HepG2 (cell line): ENCODE results near the gene PLEKHA5. TPM values are rescaled to one million over a fixed set of nuclear protein-coding genes. Genes with fewer than 3 reads are reported as not detected.

ENCODE experiments used
- ATAC-seq: fragments of 200-7000 bp; cut with Tn5 transposase; 3 replicates; pipeline ENCODE4 v1.9.1; 2020; ENCODE audit warnings: mild to moderate bottlenecking, moderate library complexity
- BruUV-seq: library from RNA; stranded (reverse); fragments of 400-500 nt; replicated peaks from 2 replicates; lab custom pipeline; 2021; lab: Mats Ljungman, UMichigan
- CTCF ChIA-PET: fragments of 300-600 bp; formaldehyde crosslinking; extraction: SDS; loops from one replicate; lab custom pipeline; 2021; ENCODE audit warnings: low total read pairs, inconsistent platforms, low intra/inter-chr PET ratio; lab: Yijun Ruan, JAX
- POLR2A ChIA-PET: fragments of 350-600 bp; sonication (Branson Sonifier 250); formaldehyde crosslinking; loops from one replicate; lab custom pipeline; 2020; ENCODE audit warnings: antibody characterized with exemption, inconsistent platforms; lab: Yijun Ruan, JAX
- DNase-seq: peaks from one replicate; pipeline ENCODE4 v3.0.0-alpha.2; 2015; ENCODE audit warnings: low spot score
- FAIRE-seq: peaks from 3 replicates; lab custom pipeline; 2011; peaks lifted over from hg19 to GRCh38; lab: Jason Lieb, UNC
- H2AFZ ChIP-seq: one replicate; pipeline ENCODE4 v1.6.1; 2011; ENCODE audit warnings: low read length, inconsistent platforms
- H3K27ac ChIP-seq: fragments of 300-600 bp; 3 replicates; pipeline ENCODE4 v1.8.0; 2011; ENCODE audit warnings: mixed run types, mild to moderate bottlenecking, mixed read lengths, low read length, inconsistent platforms; ENCODE audit not compliant: insufficient read depth; ENCODE audit errors: extremely low read length
- H3K27me3 ChIP-seq, 2 experiments: fragments of 200-600 bp in 1 of 2; 2 replicates in 1 of 2; 3 replicates in 1 of 2; pipeline versions ENCODE4 v1.6.0 to v1.8.0; 2011; ENCODE audit warnings: low read length in 2 of 2, mild to moderate bottlenecking in 2 of 2, moderate library complexity in 2 of 2, inconsistent platforms in 1 of 2; ENCODE audit not compliant: insufficient read depth in 2 of 2, control insufficient read depth in 1 of 2
- H3K36me3 ChIP-seq, 2 experiments: fragments of 200-600 bp in 1 of 2; replicated peaks in 1 of 2; 2 replicates in 1 of 2; 3 replicates in 1 of 2; pipeline versions ENCODE4 v1.5.1 to v1.8.0; 2011; ENCODE audit warnings: low read length in 2 of 2, inconsistent platforms in 1 of 2; ENCODE audit not compliant: insufficient read depth in 2 of 2, control insufficient read depth in 1 of 2
- H3K4me1 ChIP-seq: 2 replicates; pipeline ENCODE4 v1.5.1; 2012; ENCODE audit warnings: low read length, inconsistent platforms; ENCODE audit not compliant: insufficient read depth
- H3K4me2 ChIP-seq: 2 replicates; pipeline ENCODE4 v1.6.0; 2011; ENCODE audit warnings: low read depth, low read length, inconsistent platforms
- H3K4me3 ChIP-seq, 3 experiments: fragments of 200-600 bp in 1 of 3; sonication (generic), shearing (Covaris generic) in 1 of 3; replicated peaks in 1 of 3; 2 replicates each; pipeline ENCODE4 v1.5.1; 2011 to 2016; ENCODE audit warnings: low read length in 3 of 3, inconsistent platforms in 2 of 3, low read depth in 2 of 3, mild to moderate bottlenecking in 2 of 3, control low read depth in 1 of 3, mixed read lengths in 1 of 3; ENCODE audit not compliant: insufficient read depth in 1 of 3
- H3K79me2 ChIP-seq: one replicate; pipeline ENCODE4 v1.6.1; 2011; ENCODE audit warnings: low read length, inconsistent platforms; ENCODE audit not compliant: insufficient read depth
- H3K9ac ChIP-seq: 2 replicates; pipeline ENCODE4 v1.6.0; 2011; ENCODE audit warnings: mild to moderate bottlenecking, low read depth, low read length, inconsistent platforms; ENCODE audit not compliant: insufficient read depth
- H3K9me3 ChIP-seq: 2 replicates; pipeline ENCODE4 v1.5.1; 2012; ENCODE audit warnings: mild to moderate bottlenecking, low read length
- H4K20me1 ChIP-seq: 2 replicates; pipeline ENCODE4 v1.6.0; 2011; ENCODE audit warnings: inconsistent platforms, mild to moderate bottlenecking, low read length, moderate library complexity; ENCODE audit not compliant: insufficient read depth
- ATF2 ChIP-seq: sonication (generic); formaldehyde crosslinking; IDR thresholded peaks from 2 replicates; pipeline ENCODE4 v1.4.0; 2020; ENCODE audit warnings: missing genetic modification reagents
- HBP1 ChIP-seq: IDR thresholded peaks from 2 replicates; pipeline ENCODE4 v1.6.1; 2016; ENCODE audit warnings: low read depth, control low read depth
- KLF11 ChIP-seq: IDR thresholded peaks from 2 replicates; pipeline ENCODE4 v1.6.1; 2016; ENCODE audit warnings: missing compliant biosample characterization
- NR3C1 ChIP-seq: sonication (generic); formaldehyde crosslinking; IDR thresholded peaks from 2 replicates; pipeline ENCODE4 v1.4.0; 2020; ENCODE audit warnings: missing genetic modification reagents
- PCBP2 ChIP-seq: fragments of 200-400 bp; formaldehyde crosslinking; optimal IDR thresholded peaks from 2 replicates; pipeline ENCODE3; 2018; ENCODE audit warnings: low read length, low read depth; ENCODE audit not compliant: poor library complexity, severe bottlenecking
- PLSCR1 ChIP-seq: sonication (generic); formaldehyde crosslinking; IDR thresholded peaks from 2 replicates; pipeline ENCODE4 v1.5.0; 2020; ENCODE audit warnings: missing genetic modification reagents, mild to moderate bottlenecking, borderline replicate concordance
- SMARCC2 ChIP-seq: fragments of 450-650 bp; IDR thresholded peaks from 2 replicates; pipeline ENCODE4 v1.6.1; 2017; ENCODE audit warnings: antibody characterized with exemption, mild to moderate bottlenecking
- SNAI1 ChIP-seq: sonication (generic); formaldehyde crosslinking; IDR thresholded peaks from 2 replicates; pipeline ENCODE4 v1.5.0; 2020; ENCODE audit warnings: mild to moderate bottlenecking, missing genetic modification reagents, borderline replicate concordance
- XBP1 ChIP-seq: sonication (generic); formaldehyde crosslinking; IDR thresholded peaks from 2 replicates; pipeline ENCODE4 v1.5.0; 2020; ENCODE audit warnings: missing genetic modification reagents
- ZNF235 ChIP-seq: sonication (generic); formaldehyde crosslinking; IDR thresholded peaks from 2 replicates; pipeline ENCODE4 v1.8.1; 2023; ENCODE audit warnings: mild to moderate bottlenecking, missing genetic modification reagents, borderline replicate concordance
- ZNF446 ChIP-seq: sonication (generic); formaldehyde crosslinking; IDR thresholded peaks from 2 replicates; pipeline ENCODE4 v1.5.0; 2020; ENCODE audit warnings: mild to moderate bottlenecking, missing genetic modification reagents
- ZNF460 ChIP-seq: sonication (generic); formaldehyde crosslinking; IDR thresholded peaks from 2 replicates; pipeline ENCODE4 v1.5.1; 2020; ENCODE audit warnings: missing genetic modification reagents, mild to moderate bottlenecking, borderline replicate concordance
- ZNF512B ChIP-seq: sonication (generic); formaldehyde crosslinking; IDR thresholded peaks from 2 replicates; pipeline ENCODE4 v1.5.1; 2020; ENCODE audit warnings: missing genetic modification reagents, mild to moderate bottlenecking, borderline replicate concordance
- ZNF652 ChIP-seq: IDR thresholded peaks from 2 replicates; pipeline ENCODE4 v1.6.1; 2016; ENCODE audit warnings: low read depth, borderline replicate concordance
- WGBS: methylation state at CpG from one replicate; pipeline ENCODE4 v1.1.6; 2017; ENCODE audit warnings: low lambda C conversion rate; 5-methylcytosine and 5-hydroxymethylcytosine counted together
- in situ Hi-C: cut with HindIII; loops from 2 replicates; pipeline ENCODE4 v1.10.0; 2017; ENCODE audit warnings: low pct_unique_long_range_greater_than_20kb; ENCODE audit not compliant: extremely low pct_ligation_motif_present
- intact Hi-C: fragments of 100-400 bp; cut with micrococcal nuclease; formaldehyde crosslinking; loops from one replicate; pipeline ENCODE4 v1.10.0; 2022; ENCODE audit not compliant: unreplicated experiment
- polyA plus RNA-seq, 8 experiments: library from polyadenylated mRNA; depleted of rRNA in 3 of 8; stranded (reverse) in 7 of 8; unstranded in 1 of 8; fragments of >200 nt; fragmentation: Illumina TruSeq in 4 of 8; extraction: Trizol in 4 of 8; gene quantifications; 2 replicates each; pipeline versions ENCODE4 v1.2.1 to v1.2.3, GENCODE V29; 2011 to 2016; ENCODE audit warnings: low read depth in 4 of 8, missing spikeins in 1 of 8, mixed read lengths in 1 of 8; ENCODE audit not compliant: insufficient read depth in 1 of 8
- total RNA-seq, 5 experiments: library from RNA; depleted of rRNA; stranded (reverse); fragments of >200 nt; fragmentation: Illumina TruSeq; extraction: Trizol; gene quantifications; 2 replicates each; pipeline ENCODE4 v1.2.3, GENCODE V29; 2016; ENCODE audit warnings: low read depth in 1 of 5

The PLEKHA5 gene
- total and polyA plus RNA-seq, 2 of the 13 experiments (the other 11 are each of a cell fraction or from before 2014, with no cell fraction given): 4.2 to 15.4 TPM

- Histone ChIP-seq H3K9ac (no peak overlapping the region), H3K4me1 (peaks cover 14% of the 10 kb centered on the region), H3K4me2 (no peak overlapping the region)
- DNase-seq: no peak
- no peak for TF ChIP-seq HBP1 (CRISPR knock-in tag)
- no peak for TF ChIP-seq ZNF512B (CRISPR knock-in tag)
- TF ChIP-seq ZNF446 (CRISPR knock-in tag): no peak
- no peak for TF ChIP-seq ATF2 (CRISPR knock-in tag)
- no peak for TF ChIP-seq SMARCC2
- no peak for TF ChIP-seq ZNF652 (CRISPR knock-in tag)
- TF ChIP-seq PCBP2: no peak
- no peak for TF ChIP-seq XBP1
- no peak for TF ChIP-seq PLSCR1 (CRISPR knock-in tag)
- no peak for TF ChIP-seq SNAI1 (CRISPR knock-in tag)
- no peak for TF ChIP-seq ZNF460 (CRISPR knock-in tag)
- TF ChIP-seq NR3C1 (CRISPR knock-in tag): no peak
- no peak for TF ChIP-seq ZNF235 (CRISPR knock-in tag)
- no peak for TF ChIP-seq KLF11 (CRISPR knock-in tag)
- TF ChIP-seq, all 625 proteins: peak for 0
- H3K27ac ChIP-seq: no peak overlapping the region
- WGBS: 62% methylated on average over 3 of the region's 3 CpGs
- no peaks in the 10 kb centered on the region for H3K79me2 ChIP-seq
- FAIRE-seq (no peak), ATAC-seq (no peak)
- no peaks in the 10 kb centered on the region for H3K9me3 ChIP-seq
- no peaks in the 10 kb centered on the region for H3K27me3 ChIP-seq
- H3K4me3 ChIP-seq: no peak overlapping the region
- H2AFZ ChIP-seq: no peak overlapping the region
- H4K20me1 ChIP-seq: no peaks in the 10 kb centered on the region
- CTCF ChIA-PET: interaction anchor here (2.1 kb wide), 1 partner anchor 324 kb away, joined by 22 read pairs; no protein-coding TSS in a partner anchor
- H3K36me3 ChIP-seq: no peaks in the 10 kb centered on the region
- POLR2A ChIA-PET: no interaction called here
- in situ Hi-C loops: loop anchor here (10.0 to 25.0 kb wide), 2 partner anchors 321 to 748 kb away; no protein-coding TSS in a partner anchor
- intact Hi-C loops: loop anchor here (5.0 to 10.0 kb wide), 2 partner anchors 102 to 161 kb away; no protein-coding TSS in a partner anchor
- BruUV-seq: no TSS peak
Measured at GRCh38 chr12:19185262-19185929, 55.9 kb downstream of the PLEKHA5 start.
